ENCODE results near the gene TIRAP.
"Not testable (repeated sequence)": the region's sequence is repeated elsewhere in the genome, so short reads cannot be mapped to it uniquely, and the experiment has no call there.

TIRAP gene

GRCh38 chr11:126288237-126288636 is 5.3 kb downstream of the TIRAP start:
- no peak for DNase-seq (ENCODE audit: low read depth)

DNA sequence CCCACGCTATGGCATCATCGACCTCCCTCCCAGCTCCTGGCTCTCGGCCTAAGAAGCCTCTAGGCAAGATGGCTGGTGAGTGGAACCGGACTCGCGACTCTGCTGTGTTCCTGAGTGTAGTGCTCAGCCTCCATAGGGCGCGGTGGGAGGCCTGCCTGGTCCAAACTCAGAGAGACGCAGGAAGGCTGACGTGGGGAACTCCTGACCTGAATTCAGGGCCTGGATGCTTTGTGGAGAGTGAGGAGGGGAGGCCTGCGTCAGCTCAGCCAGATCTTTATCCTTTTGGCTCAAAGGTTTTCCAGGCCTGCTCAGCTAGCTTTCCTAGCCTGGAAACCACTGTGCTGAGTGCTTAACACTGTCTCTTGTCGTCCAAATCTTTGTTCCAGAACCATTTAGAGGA is 8.0 kb downstream of the TIRAP start:
- DNase-seq (ENCODE audit: low read depth) = no peak

DNA sequence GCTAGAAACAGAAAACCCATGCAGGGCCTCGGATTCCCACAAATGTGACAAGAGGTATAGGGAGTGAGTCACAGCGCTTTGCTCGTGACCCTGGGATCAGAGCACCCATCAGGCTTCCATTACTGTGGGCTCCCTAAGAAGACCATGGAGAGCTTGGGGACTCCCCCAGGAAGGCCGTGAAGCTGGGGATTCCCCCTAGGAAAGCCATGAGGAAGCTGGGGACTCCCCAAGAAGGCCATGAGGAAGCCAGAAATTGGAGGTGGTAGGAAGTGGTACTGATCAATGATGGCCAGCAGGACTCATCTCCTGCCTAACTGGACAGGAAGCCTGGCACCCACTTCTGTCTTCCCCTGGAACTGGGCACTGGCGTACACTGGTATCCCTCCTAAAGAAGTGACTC is 10.8 kb downstream of the TIRAP start:
- no peak for DNase-seq (ENCODE audit: low read depth)

- no peak for DNase-seq (ENCODE audit: low read depth)
Observed at GRCh38 chr11:126297004-126297403, 14.1 kb downstream of the TIRAP start.

GRCh38 chr11:126303623-126304456 is 20.9 kb downstream of the TIRAP start, which contains the start of gene DCPS:
TSS of gene DCPS (plus strand) at chr11:126304060. CDS start at chr11:126304081, 21 bp downstream.
- DNase-seq (ENCODE audit: low read depth) = peak; percentile 79

DNA sequence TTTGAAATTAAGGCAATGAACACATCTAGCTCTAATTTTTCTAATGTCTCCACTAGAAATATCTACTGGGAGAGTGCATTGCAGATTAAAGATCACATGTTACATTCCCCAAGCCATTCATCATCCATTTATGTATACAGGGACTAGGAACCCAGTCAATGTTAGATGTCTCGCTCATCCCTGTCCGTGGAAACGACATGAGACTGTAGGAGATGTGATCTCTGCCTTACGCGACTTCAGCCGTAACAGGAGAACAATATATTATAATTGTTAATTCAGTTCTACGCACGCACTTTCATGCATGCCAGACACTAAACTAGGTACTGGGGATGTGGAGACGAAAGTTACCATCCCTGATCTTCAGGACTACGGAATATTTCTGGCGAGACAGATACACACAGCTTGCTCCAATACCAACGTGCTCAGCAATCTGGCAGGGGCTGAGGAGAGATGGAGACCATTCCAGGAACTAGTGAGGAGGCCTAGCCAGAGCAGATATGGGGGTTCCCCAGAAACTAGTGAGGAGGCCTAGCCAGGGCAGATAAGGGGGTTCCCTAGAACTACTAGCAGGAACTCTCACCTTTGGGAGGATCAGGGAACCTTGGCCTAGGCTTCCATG is 21.7 kb downstream of the TIRAP start:
- DNase-seq (ENCODE audit: low read depth) = no peak

- DNase-seq (ENCODE audit: low read depth) = no peak
Observed at GRCh38 chr11:126305699-126306098, 22.8 kb downstream of the TIRAP start.

- DNase-seq (ENCODE audit: low read depth) = no peak
Observed at GRCh38 chr11:126307706-126308105, 24.8 kb downstream of the TIRAP start.

DNA sequence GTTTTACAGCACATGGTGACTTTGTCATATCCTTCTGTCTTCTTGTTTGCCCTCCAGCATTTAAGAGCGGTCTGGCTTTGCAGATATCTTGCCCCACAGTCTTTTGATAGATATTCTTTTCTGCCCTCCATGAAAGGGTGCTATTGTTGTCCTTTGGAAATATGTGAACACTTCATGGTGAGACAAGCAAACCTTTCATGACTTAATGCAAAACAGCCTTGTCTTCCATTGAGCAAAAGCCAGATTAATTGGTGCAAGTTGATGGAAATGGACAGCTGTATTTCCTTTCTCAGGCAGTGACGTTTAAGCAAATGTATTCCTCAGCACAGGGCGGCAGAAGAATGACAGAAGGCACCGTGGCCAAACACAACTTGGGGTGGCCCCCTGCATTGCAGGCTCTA is 25.4 kb downstream of the TIRAP start:
- DNase-seq (ENCODE audit: low read depth) = no peak

- not testable (repeated sequence) for DNase-seq (ENCODE audit: low read depth)
Observed at GRCh38 chr11:126308771-126309170, 25.9 kb downstream of the TIRAP start.

DNA sequence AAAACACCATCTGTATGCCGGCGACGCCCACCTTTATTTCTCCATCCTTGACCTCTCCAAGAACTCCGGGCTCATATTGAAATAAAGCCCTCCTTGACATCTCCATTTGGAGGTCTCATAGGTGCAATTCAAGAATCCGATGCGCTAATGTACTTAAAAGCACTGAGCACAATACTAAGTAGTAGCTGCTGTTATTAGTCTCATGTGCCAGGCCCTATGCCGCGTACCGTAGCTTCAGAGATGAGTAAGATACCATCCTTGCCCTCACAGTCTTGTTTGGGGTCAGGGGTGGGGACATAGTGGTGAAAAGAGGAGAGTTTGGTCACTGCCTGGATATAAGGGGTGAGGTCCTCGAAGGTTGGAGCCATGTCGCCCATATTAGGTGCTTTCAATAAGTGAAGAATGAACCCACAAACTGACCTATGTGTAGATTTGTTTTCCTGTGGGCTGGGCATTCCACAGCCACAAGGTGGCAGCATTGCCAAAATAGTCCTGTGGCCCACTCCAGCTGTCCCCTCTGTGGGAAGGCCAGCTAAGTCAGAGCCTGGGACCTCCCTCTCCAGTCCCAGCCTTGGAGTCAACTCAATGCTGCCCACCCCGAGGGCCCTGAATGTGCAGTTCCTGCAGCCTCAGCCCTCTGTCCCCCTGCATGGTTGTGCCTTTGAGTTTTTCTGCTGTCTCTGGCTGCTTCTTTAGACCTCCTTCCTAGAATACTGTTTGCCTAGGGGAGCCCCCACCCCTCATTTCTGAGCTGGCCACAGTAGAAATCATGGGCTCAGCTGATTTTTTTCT is 27.5 kb downstream of the TIRAP start:
- peak; percentile 24 for DNase-seq (ENCODE audit: low read depth)

GRCh38 chr11:126310992-126311310 is 28.1 kb downstream of the TIRAP start:
- DNase-seq (ENCODE audit: low read depth) = no peak

GRCh38 chr11:126311401-126312291 is 28.8 kb downstream of the TIRAP start:
- DNase-seq (ENCODE audit: low read depth) = no peak

- DNase-seq (ENCODE audit: low read depth) = no peak
Observed at GRCh38 chr11:126312961-126313360, 30.1 kb downstream of the TIRAP start.

- DNase-seq (ENCODE audit: low read depth) = no peak
Observed at GRCh38 chr11:126313826-126314225, 30.9 kb downstream of the TIRAP start.

GRCh38 chr11:126317432-126317755 is 34.5 kb downstream of the TIRAP start:
- no peak for DNase-seq (ENCODE audit: low read depth)

DNA sequence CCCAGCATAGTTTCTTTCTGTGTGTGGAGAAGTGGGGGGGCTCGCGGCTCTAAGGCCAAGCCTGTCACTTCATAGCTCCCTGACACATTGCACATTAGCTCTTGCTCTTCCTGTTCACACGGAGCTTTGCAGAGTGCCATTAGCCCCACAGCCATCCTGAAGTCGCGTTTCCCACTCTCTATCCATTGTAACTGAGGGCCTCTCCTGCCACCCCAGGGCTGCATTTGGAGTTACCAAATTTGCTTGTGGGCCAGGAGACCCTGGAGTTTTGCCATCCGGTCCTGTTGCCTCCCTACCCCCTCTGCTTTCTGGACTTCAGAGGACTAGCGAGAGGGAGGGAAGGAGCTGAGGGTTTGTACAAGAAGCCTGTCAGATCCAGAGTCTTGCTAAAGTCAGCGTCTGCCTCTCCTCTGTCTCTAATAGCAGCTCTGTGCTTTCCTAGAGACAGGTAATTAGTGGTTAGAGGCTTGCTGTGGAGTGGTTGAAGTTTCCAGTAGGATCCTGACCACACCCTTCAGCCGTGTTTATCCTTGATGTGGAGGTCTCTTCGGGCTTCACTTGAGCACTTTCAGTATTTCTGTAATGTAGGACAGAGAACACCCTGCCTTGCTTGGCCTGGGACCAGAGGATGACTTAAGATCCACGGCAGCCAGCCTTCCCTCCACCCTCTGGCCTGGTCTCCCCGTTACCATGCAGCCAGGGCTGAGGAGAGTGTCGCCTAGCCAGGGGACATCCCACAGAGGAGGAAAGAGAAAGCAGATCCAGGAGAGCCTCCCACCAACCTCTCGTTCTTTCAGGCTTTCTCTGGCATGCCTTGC is 35.1 kb downstream of the TIRAP start:
- DNase-seq (ENCODE audit: low read depth) = no peak

- DNase-seq (ENCODE audit: low read depth) = no peak
Observed at GRCh38 chr11:126318574-126319373, 35.9 kb downstream of the TIRAP start.

- no peak for DNase-seq (ENCODE audit: low read depth)
Observed at GRCh38 chr11:126319374-126319740, 36.5 kb downstream of the TIRAP start.

DNA sequence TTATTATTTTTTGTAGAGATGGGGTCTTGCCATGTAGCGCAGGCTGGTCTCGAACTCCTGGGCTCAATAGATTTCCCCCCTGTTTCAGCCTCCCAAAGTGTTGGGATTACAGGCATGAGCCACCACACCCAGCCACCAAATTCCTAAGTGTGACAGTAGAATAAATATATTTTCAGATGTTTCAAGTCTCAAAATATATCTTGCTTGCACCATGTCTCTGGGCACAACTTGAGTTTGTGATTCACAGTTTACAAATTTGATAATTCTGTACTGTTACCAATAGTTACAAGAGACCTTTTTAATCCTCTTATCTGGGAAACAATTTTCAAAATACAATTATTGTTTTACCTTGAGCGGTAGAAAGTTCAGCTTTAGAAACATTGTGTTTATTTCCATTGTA is 40.1 kb downstream of the TIRAP start:
- DNase-seq (ENCODE audit: low read depth) = no peak

Measured in stimulated activated CD4-positive, alpha-beta T cell treated with anti-CD3 and anti-CD28 coated beads, Interleukin-2, amount 100 ng/mL, for 4 hours (primary cell).